ENCODE data around the gene GPSM3. TPM values are rescaled to one million over a fixed set of nuclear protein-coding genes. Genes with fewer than 3 reads are reported as not detected.

The GPSM3 gene
- total and polyA plus RNA-seq, 2 of the 13 experiments (the other 11 are each of a cell fraction or from before 2014, with no cell fraction given), result 0.18 to 6.2 TPM

DNA sequence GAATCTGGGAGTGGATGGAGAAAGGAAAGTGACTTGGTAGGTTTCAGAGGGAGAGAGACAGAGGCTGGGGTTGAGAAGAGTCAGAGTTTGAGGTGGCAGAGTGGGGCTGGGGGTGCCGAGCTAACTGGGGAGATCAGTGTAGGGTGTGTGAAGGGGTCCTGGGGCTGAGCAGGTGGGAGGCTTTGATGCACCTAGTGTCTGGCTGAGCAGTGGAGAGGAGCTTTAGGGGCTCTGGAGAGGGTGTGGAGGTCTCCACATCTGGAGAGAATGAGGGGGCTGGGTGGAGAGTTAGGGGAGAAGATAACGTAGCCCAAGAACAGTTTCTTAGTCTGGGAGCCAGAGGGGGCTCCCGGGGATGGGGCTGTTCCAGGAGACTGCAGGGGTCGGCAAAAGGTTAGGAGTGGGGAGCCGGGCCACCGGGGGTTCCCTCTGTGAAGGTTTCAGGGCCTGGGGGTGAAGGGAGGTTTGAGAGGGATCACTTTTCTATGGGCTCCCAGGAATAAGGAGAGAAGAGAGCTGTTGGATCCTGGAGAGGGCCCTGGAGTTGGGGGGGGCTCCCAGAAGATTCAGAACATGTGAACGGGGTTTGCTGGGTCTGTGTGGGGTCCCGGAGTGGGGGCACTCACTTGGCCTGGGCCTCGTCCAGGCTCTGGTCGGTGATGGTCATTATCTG, 3.2 kb downstream of the GPSM3 start (continued):
- TF ChIP-seq, protein P1, sequence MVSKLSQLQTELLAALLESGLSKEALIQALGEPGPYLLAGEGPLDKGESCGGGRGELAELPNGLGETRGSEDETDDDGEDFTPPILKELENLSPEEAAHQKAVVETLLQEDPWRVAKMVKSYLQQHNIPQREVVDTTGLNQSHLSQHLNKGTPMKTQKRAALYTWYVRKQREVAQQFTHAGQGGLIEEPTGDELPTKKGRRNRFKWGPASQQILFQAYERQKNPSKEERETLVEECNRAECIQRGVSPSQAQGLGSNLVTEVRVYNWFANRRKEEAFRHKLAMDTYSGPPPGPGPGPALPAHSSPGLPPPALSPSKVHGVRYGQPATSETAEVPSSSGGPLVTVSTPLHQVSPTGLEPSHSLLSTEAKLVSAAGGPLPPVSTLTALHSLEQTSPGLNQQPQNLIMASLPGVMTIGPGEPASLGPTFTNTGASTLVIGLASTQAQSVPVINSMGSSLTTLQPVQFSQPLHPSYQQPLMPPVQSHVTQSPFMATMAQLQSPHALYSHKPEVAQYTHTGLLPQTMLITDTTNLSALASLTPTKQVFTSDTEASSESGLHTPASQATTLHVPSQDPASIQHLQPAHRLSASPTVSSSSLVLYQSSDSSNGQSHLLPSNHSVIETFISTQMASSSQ (IDR thresholded peaks at IDR 0.05; ENCODE audit: low read depth), result no peak
- TF ChIP-seq, protein P1 (CRISPR knock-in tag; IDR thresholded peaks at IDR 0.05; ENCODE audit: borderline replicate concordance), result no peak
- TF ChIP-seq FOXA1 (IDR thresholded peaks at IDR 0.05) (no peak), FOXA1 (CRISPR knock-in tag; IDR thresholded peaks at IDR 0.05) (no peak), NFE2 (CRISPR knock-in tag; IDR thresholded peaks at IDR 0.05) (no peak), PHF8 (CRISPR knock-in tag; IDR thresholded peaks at IDR 0.05) (0 out of 2 replicates have a peak, but pooled peaks have one; percentile 24), ZFP90 (CRISPR knock-in tag; IDR thresholded peaks at IDR 0.05; ENCODE audit: borderline replicate concordance) (no peak; the same call in 1 of the 2 replicates), MAZ (IDR thresholded peaks at IDR 0.05; ENCODE audit: borderline replicate concordance, low read depth, low read length) (no peak), MAZ (CRISPR knock-in tag; IDR thresholded peaks at IDR 0.05; ENCODE audit: low read depth) (peak; percentile 55; the same call in 1 of the 2 replicates), ZFP36L2 (CRISPR knock-in tag; IDR thresholded peaks at IDR 0.05) (no peak), RARG (CRISPR knock-in tag; IDR thresholded peaks at IDR 0.05; ENCODE audit: low read depth) (no peak), ZNF558 (CRISPR knock-in tag; IDR thresholded peaks at IDR 0.05; ENCODE audit: borderline replicate concordance) (0 out of 2 replicates have a peak, but pooled peaks have one; percentile 42), ISL2 (CRISPR knock-in tag; IDR thresholded peaks at IDR 0.05) (0 out of 2 replicates have a peak, but pooled peaks have one; percentile 9), NFKB2 (CRISPR knock-in tag; IDR thresholded peaks at IDR 0.05; ENCODE audit: borderline replicate concordance) (0 out of 2 replicates have a peak, but pooled peaks have one; percentile 27), TBX2 (CRISPR knock-in tag; IDR thresholded peaks at IDR 0.05; ENCODE audit: borderline replicate concordance) (0 out of 2 replicates have a peak, but pooled peaks have one; percentile 42), ELF3 (CRISPR knock-in tag; IDR thresholded peaks at IDR 0.05) (no peak), HDAC1 (CRISPR knock-in tag; IDR thresholded peaks at IDR 0.05) (no peak), TEAD2 (CRISPR knock-in tag; IDR thresholded peaks at IDR 0.05) (no peak), ZFP36L1 (CRISPR knock-in tag; IDR thresholded peaks at IDR 0.05) (no peak)
- TF ChIP-seq, protein P2, sequence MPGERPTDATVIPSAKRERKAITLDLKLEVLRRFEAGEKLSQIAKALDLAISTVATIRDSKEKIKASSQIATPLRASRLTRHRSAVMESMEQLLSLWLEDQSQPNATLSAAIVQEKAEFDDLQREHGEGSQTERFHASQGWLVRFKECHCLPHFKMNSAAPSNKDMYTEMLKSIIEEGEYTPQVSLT (CRISPR knock-in tag; IDR thresholded peaks at IDR 0.05; ENCODE audit: borderline replicate concordance, low read depth), result no peak
- TF ChIP-seq, protein P3, sequence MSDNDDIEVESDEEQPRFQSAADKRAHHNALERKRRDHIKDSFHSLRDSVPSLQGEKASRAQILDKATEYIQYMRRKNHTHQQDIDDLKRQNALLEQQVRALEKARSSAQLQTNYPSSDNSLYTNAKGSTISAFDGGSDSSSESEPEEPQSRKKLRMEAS (IDR thresholded peaks at IDR 0.05), result 0 out of 2 replicates have a peak, but pooled peaks have one; percentile 5
- TF ChIP-seq, protein P4, sequence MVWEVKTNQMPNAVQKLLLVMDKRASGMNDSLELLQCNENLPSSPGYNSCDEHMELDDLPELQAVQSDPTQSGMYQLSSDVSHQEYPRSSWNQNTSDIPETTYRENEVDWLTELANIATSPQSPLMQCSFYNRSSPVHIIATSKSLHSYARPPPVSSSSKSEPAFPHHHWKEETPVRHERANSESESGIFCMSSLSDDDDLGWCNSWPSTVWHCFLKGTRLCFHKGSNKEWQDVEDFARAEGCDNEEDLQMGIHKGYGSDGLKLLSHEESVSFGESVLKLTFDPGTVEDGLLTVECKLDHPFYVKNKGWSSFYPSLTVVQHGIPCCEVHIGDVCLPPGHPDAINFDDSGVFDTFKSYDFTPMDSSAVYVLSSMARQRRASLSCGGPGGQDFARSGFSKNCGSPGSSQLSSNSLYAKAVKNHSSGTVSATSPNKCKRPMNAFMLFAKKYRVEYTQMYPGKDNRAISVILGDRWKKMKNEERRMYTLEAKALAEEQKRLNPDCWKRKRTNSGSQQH (CRISPR knock-in tag; IDR thresholded peaks at IDR 0.05; ENCODE audit: low read depth), result no peak
- TF ChIP-seq, protein P5, sequence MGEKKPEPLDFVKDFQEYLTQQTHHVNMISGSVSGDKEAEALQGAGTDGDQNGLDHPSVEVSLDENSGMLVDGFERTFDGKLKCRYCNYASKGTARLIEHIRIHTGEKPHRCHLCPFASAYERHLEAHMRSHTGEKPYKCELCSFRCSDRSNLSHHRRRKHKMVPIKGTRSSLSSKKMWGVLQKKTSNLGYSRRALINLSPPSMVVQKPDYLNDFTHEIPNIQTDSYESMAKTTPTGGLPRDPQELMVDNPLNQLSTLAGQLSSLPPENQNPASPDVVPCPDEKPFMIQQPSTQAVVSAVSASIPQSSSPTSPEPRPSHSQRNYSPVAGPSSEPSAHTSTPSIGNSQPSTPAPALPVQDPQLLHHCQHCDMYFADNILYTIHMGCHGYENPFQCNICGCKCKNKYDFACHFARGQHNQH (CRISPR knock-in tag; IDR thresholded peaks at IDR 0.05), result no peak
